NCI-H526 (cell line): ENCODE measurements around the gene RUFY4.

ENCODE experiments used
- DNase-seq, 2 experiments: peaks; one replicate each; lab custom pipeline; 2025; lab: John Stamatoyannopoulos, UW

Gene RUFY4, protein sequence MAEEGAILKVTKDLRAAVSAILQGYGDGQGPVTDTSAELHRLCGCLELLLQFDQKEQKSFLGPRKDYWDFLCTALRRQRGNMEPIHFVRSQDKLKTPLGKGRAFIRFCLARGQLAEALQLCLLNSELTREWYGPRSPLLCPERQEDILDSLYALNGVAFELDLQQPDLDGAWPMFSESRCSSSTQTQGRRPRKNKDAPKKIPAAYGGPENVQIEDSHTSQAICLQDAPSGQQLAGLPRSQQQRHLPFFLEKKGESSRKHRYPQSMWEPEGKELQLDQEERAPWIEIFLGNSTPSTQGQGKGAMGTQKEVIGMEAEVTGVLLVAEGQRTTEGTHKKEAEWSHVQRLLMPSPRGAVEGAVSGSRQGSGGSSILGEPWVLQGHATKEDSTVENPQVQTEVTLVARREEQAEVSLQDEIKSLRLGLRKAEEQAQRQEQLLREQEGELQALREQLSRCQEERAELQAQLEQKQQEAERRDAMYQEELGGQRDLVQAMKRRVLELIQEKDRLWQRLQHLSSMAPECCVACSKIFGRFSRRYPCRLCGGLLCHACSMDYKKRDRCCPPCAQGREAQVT

GRCh38 chr2:218068721-218069334 lies at the start of gene RUFY4:
Gene RUFY4 (plus strand): TSS chr2:218069253. CDS start chr2:218070606, 1,353 bp downstream.
- peak; percentile 58 to 86 for DNase-seq

DNA sequence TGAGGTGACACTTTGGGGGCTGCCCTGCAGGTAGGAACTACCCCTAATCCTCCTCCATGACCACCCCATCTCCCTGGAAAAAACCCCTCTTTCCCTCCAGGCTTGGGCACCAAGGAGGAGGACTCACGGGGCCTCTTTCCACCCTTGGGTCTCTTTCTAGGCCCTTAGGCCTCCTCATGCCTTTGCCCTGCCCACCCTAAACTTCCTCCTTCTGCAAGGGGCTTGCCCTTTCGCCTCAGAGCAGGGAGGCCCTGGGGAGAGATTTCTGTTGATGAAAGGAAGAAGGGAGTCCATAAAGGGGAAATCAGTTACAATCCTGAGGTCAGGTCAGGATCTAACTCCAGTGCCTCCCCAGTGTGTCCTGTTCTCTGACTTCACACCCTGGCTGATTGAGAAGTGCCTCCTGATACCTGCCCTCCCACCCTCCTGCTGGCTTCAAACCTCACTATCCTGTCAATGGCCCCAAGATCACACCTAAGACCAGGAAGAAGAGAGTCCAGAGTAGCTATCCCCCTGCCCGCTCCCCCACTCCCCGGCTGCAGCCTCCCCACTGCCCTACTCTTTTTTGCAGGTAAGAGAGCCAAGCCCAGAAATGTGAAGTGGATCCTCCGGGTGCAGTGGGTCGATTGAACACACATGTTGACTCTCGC lies 49.5 kb upstream of the RUFY4 start:
- no peak for DNase-seq

DNA sequence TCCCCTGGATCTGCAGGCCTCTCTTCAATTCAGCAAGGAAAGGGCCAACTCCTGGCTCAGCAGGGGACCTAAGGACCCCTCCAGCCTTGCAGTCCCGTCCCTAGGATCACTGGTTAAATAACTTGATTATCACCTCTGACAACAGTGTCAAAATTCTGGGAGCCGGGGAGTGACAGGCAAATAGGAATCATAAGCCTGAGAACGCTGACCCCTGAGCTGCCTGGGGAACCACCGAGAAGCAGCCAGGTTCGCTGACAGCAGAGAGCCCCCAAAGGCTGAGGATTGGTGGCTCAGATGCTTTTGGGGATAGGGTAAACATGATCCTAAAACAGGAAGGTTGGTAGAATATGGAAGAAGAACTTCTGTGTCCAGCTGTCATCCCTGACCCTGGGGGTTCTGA lies 48.8 kb upstream of the RUFY4 start:
- DNase-seq, result no peak

DNA sequence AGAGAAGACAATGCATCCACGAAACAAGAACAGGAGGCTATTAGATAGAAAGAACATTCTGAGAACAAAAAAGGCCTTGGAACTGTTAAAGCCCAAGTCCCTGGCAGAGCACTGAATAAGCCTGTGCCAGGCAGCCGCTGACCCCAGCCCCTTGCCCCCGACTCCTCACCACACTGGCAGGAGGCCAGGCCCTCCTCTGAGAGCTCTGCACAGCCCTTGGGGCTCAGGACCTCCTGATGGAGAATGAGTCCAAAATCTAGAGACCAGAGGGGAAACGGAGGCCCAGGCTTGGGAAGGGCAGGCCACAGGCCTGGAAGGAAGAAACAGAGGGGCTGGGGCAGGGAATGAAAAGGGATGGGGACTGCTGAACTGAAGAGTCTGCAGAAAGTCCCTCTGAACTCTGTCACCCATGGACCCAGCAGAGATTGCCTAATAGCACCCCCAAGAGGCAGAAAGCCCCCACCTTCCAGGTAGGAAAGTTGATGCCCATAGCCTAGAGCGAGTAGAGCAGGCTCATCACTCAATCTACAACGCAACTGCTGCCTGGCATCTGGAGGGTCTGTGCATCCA lies 48.0 kb upstream of the RUFY4 start:
- no peak for DNase-seq

DNA sequence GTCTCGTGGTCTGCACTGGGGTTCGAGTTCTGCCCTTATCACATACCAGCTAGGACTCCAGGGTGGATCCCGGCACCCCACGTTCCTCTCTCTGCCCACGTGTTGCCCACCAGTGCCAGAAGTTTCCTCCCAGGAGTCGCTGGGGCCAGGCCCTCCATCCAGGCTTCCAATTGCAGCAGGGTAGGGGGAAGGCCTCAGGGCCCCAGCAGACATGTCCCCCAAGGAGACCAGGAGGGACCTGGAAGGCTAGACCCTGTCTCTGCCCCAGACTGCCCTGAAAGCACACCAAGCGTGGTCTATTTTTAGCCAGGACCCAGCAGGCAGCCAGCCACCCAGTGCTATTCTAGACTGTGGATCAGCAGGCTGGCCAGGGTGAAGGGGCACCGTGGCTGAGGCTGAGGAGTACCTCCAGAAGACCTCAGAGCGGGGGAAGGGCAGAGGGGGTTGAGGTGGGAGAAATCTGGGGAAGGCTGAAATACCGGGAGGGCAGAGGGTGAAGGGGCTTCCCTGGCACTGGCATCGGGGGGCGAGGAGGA lies 47.4 kb upstream of the RUFY4 start:
- no peak for DNase-seq

- DNase-seq, result no peak
Observed at GRCh38 chr2:218022131-218022850, 46.8 kb upstream of the RUFY4 start.

DNA sequence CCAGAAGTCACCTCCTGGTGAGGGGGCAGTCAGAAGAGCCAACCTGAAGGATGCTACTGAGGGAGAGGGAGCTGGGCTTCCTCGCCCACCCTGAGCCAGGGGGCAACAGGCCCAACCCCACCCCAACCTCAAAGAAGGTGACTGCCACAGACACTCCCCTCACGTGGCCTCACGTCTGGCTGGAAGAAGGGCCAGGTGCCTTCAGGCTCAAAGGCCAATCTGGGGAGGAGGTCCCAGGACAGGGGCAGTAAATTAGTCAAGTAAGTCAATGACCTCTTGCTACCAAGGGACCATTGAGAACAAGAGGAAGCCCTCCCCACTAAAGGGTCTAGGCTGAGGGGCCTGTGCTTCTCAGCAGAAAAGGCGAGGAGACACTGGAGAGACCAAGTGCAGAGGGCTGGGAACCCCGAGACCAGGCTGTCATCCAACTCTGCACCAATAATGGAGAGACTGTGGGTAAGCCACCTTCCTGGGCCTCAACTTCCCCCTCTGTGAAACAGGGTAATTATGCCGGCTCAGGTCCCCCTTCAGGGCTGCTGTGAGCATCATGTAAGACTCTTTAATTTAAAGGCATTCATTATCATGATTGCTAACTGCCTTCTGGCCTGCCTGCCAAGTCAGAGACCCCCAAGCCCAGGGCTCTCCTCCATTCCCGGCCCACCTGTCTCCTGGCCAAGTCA lies 46.1 kb upstream of the RUFY4 start:
- DNase-seq, result no peak

DNA sequence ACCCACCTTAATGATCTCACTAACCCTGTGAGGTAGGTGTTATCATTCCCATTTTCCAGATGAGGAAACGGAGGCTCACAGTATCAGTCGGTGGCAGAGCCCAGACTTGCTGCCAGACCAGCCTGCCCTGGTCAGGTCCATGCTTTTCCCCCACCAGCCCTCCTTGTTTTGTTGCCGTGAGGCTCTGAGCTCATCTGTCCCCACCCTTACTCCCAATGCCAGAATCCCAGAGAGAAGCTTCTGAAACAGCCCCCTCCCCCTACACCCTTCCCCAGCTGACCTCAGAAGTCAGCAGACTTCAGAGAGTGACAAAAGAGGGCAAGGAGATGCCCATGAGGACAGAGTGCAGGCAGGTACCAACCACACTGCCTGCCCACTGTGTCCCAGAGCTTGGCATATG lies 45.4 kb upstream of the RUFY4 start:
- no peak for DNase-seq

GRCh38 chr2:218024336-218024735 lies 44.7 kb upstream of the RUFY4 start:
- DNase-seq, result no peak

- no peak for DNase-seq
Observed at GRCh38 chr2:218024871-218025270, 44.2 kb upstream of the RUFY4 start.

GRCh38 chr2:218026244-218026643 lies 42.8 kb upstream of the RUFY4 start:
- DNase-seq, result no peak

GRCh38 chr2:218026676-218027425 lies 42.2 kb upstream of the RUFY4 start:
- no peak for DNase-seq

- DNase-seq, result no peak
Observed at GRCh38 chr2:218027426-218028188, 41.4 kb upstream of the RUFY4 start.

- no peak for DNase-seq
Observed at GRCh38 chr2:218028189-218028495, 40.9 kb upstream of the RUFY4 start.

- no peak for DNase-seq
Observed at GRCh38 chr2:218028562-218029348, 40.3 kb upstream of the RUFY4 start.

GRCh38 chr2:218029366-218030360 lies 39.4 kb upstream of the RUFY4 start:
- no peak for DNase-seq

DNA sequence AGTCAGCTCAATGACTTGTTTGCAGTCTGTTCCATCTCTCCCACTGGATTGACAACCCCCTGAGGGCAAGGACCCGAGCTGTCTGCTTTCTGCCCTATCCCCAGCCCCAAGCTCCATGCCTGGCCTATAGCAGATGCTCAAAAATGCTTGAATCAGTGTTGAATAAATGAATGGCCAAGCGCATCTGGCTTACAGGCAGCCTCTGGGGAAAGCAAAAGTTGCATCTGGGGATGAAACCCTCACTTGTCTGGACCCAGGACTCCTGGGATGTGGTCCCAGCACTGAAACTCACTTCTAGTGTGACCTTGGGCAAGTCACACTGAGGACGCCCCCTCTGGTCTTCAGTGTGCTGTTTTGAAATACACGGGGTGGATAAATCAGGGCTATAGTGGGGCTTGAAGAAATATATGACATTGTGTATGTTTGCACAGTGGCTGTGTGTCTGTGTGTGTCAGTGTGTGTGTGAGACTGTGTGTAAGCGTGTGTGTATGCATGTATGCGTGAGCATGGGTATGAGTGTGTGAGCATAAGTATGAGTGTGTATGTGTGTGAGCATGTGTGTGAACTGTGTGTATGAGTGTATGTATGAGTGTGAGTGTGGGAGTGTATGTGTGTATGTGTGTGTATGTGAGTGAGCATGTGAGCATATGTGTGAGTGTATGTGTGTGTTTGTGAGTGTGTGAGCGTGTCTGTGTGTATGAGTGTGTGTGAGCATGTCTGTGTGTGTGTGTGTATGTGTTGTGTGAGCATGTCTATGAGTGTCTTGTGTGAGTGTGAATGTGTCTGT lies 38.5 kb upstream of the RUFY4 start:
- DNase-seq, result no peak
